ENCODE results near the gene LHX4.

The LHX4 gene

GRCh38 chr1:180327089-180327488 lies 97.0 kb downstream of the LHX4 start:
- Histone ChIP-seq H3K4me3 (no peak overlapping the region), H3K27ac (no peak overlapping the region)
- no peak for TF ChIP-seq CTCF (IDR thresholded peaks at IDR 0.05)
- DNase-seq (ENCODE audit: low spot score), result no peak

Measured in coronary artery (tissue), 2 donors.